Measurements from ENCODE around the gene PSMB7.

Gene PSMB7

GRCh38 chr9:124322618-124323432, 92.4 kb downstream of the PSMB7 start:
- no peak for DNase-seq

- DNase-seq, result no peak
Observed at GRCh38 chr9:124321935-124322334, 93.3 kb downstream of the PSMB7 start.

GRCh38 chr9:124321416-124321815, 93.8 kb downstream of the PSMB7 start:
- DNase-seq, result no peak

GRCh38 chr9:124320062-124320973, 94.9 kb downstream of the PSMB7 start:
- DNase-seq, result peak; percentile 60

- no peak for DNase-seq
Observed at GRCh38 chr9:124315882-124316281, 99.4 kb downstream of the PSMB7 start.

GRCh38 chr9:124313940-124314339, 101.3 kb downstream of the PSMB7 start:
- DNase-seq, result no peak

GRCh38 chr9:124312290-124313265, 102.7 kb downstream of the PSMB7 start:
- no peak for DNase-seq

- no peak for DNase-seq
Observed at GRCh38 chr9:124311283-124311682, 104.0 kb downstream of the PSMB7 start.

GRCh38 chr9:124309667-124310084, 105.6 kb downstream of the PSMB7 start:
- no peak for DNase-seq

GRCh38 chr9:124308606-124309491, 106.4 kb downstream of the PSMB7 start:
- no peak for DNase-seq

- DNase-seq, result no peak
Observed at GRCh38 chr9:124307379-124308030, 107.7 kb downstream of the PSMB7 start.

- DNase-seq, result no peak
Observed at GRCh38 chr9:124306098-124306735, 109.0 kb downstream of the PSMB7 start.

- no peak for DNase-seq
Observed at GRCh38 chr9:124304285-124304684, 111.0 kb downstream of the PSMB7 start.

GRCh38 chr9:124303762-124304161, 111.5 kb downstream of the PSMB7 start:
- DNase-seq, result no peak

Measured in hematopoietic multipotent progenitor cell treated with erythropoietin and hydrocortisone succinate and interleukin-3 and kit ligand, for 8 days (in vitro differentiated cells).